Measurements from ENCODE around the gene UNK.

The UNK gene

DNA sequence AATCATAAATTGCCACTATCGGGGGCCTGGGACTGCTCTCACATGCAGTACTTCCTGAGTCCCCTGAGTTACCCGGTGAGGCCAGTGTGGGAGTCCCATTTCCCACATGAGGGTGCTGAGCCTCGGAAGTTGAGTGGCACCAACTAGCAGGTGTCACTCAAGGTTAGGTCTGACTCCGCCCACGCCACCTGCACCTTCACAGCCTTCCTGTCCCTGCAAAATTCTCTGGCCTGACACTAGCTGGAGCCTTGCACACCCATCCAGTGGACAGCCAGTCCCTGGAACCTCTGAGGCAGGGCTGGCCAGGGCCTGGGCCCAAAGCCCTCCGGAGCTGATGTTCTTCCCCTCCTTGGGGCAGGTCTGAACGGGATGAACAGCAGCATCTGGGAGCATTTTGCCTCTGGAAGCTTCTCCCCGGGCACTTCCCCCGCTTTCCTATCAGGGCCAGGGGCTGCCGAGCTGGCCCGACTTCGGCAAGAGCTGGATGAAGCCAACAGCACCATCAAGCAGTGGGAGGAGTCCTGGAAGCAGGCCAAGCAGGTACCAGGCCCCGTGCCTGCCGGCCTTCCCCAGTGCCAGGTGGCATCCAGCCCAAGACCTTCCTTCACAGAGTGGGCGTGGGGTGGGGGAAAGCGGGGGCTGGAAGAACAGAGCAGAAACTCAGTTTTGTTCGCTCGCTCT, 37.7 kb downstream of the UNK start:
- DNase-seq = peak; percentile 45

GRCh38 chr17:75822800-75823166, 38.2 kb downstream of the UNK start:
- DNase-seq = no peak

GRCh38 chr17:75823257-75824041, 38.8 kb downstream of the UNK start:
- DNase-seq = no peak

DNA sequence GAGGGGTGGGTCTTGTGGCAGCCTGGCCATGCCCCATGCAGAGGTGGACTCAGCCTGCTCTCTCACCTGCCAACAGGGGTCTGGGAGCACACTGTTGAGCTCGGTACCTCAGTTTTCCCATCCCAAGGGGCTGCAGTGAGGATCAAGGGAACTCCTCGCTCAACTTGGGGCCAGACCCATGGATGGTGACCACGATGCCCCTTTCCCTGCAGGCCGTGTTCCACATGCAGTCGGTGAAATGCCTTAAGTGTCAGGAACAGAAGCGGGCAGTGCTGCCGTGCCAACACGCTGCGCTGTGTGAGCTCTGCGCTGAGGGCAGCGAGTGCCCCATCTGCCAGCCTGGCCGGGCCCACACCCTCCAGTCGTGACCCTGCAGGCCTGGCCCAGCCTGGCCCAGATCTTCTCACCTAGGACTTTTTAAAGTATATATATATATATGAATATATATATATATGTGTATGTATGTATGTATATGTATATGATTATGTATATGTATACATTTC, 39.5 kb downstream of the UNK start:
- DNase-seq = no peak

- DNase-seq = no peak
Observed at GRCh38 chr17:75824666-75825065, 40.1 kb downstream of the UNK start.

- no peak for DNase-seq
Observed at GRCh38 chr17:75825149-75825552, 40.5 kb downstream of the UNK start.

- no peak for DNase-seq
Observed at GRCh38 chr17:75825748-75826370, 41.3 kb downstream of the UNK start.

- no peak for DNase-seq
Observed at GRCh38 chr17:75826561-75827307, 42.1 kb downstream of the UNK start.

DNA sequence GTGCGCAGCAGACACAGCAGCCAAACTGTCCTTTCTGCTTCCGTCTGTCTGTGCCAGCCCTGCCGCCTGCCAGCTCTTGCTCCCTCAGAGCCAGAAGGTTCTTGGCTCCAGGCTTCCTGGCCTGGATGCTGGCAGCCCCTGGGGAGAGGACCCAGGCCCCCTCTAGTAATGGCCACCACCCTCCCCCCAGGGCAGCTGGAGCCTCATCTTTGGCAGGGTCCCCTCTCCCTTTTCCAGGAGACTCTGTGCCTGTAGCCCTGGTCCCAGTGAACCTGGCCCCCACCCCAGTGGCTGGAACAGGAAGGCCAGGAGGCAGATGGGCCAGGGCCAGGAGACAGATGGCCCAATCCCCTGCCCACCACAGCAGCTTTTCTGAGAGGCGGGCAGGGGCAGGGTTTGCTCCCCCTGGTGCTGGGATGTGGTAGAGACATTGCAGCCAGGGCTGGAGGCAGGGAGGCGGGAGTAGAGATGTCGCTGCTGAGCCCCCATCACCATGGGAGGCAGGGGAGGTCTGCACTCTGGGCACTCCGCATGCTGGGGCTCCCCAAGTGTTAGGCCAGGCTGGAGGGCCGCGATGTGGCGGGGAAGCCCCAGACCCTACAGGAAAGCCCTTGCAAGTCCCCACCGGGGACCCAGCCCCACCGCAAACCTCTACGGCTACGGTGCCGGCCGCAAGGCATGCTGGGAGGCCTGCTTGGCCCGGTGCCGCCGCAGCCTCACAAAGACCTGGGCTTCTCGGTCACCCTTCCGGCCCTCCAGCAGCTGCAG, 42.9 kb downstream of the UNK start:
- DNase-seq = peak; percentile 81

DNA sequence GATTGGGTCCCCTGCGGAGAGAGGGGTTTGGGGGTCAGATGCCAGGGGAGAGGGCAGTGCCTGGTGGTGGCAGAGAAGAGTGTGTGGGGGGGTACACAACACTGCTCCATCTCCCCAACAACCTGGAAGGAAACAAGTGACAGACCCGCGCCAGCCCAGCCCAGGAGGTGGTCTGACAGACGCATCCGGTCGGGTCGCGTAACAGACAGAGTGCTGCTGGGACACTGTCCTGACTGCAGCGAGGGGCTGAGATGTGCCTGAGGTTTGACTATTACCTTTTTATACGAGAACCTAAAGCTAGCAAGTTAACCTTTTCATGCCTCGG, 43.4 kb downstream of the UNK start:
- no peak for DNase-seq

DNA sequence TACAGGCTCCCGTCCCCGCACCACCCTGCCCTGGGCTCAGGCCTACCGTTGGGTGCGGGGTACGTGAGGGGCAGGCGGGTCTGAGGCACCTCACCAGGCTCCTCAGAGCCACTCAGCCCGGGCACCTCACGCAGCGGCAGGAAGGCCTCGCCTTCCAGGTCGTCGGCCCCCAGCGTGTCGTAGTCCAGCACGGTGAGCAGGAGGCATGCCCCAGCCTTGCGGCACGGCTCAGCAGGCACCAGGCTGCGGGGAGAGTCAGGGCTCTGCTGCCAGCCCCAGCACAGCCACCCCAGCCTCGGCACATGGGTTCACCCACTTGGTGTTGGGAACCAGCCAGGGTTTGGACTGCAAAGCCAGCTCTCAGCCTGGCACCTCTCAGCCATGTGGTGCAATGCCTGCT, 44.1 kb downstream of the UNK start:
- no peak for DNase-seq

DNA sequence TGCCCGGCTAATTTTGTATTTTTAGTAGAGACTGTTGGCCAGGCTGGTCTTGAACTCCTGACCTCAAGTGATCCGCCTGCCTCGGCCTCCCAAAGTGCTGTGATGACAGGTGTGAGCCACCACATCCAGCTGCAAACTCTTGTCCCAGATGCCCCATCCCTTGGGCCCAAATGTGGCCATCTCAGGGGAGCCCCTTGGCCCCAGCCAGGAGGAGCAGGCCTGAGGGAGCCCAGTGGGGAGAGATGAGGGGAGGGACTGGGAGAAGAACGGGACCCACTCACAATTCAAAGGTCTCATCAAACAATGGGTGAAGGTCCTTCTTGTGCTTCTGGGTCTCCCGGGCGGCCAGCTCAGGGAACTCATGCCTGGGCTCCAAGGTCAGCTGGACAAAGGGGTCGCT, 45.1 kb downstream of the UNK start:
- DNase-seq = no peak

DNA sequence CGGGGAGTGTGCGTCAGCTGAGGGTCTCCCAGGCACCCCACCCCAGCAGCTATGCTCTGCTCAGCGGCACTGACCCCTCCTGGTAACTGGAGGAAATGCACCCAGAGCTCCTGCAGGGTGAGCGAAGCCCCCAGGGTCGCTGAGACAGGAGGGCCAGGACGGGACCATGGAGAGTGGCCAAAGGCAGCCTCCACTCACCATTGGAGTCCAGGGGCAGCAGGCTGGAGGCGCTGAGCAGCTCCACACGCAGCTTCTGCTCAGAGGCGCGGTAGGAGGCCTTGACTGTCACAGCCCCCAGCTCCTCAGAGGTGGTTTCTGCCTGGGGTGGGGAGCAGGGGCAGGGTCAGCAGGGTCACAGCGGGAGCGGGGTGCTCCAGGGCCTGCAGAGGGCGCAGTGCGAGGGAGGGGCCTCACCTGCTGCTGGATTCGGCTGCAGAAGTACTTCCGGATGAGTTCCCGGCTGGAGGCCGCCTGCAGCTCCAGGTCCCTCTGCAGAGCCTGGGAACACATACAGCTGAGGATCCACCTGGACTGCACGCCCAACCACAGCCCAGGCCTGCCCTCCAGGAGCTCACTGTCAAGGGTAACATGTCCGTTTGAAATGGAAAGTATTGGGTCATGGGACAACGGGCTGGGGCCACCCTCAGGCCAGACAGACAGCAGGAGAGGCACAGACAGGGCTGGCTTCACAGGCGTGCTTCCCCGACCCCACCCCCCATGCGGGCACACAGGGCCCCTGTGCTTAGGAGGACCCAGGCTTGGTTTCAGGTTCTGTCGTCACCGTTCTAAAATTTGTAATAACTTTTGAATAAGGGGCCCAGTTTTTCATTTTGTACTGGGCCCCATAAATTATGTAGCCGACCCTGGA, 45.8 kb downstream of the UNK start:
- DNase-seq = peak; percentile 29

GRCh38 chr17:75831032-75831571, 46.5 kb downstream of the UNK start:
- no peak for DNase-seq

DNA sequence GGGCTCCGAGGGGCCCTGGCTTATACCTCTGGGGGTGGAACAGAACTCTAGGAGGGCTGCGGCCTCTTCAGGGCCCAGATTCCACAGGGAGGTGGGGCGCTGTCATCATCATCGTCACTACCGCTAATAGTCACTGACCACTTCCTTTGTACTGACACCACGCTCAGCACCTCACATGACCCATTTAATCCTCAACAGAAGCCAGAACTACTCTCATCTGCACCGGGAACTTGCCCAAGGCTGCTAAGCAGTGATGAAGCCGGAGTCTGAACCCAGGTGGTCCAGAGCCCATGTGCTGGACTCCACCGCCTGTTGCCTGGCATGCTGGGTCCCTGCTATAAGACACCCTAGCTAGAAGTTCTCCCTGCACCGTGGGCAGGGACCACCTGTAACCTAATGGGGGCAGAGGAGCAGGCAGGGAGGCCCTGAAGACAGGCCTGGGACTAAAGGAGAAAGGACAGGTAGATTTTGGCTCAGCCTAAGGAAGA, 47.6 kb downstream of the UNK start:
- peak; percentile 74 for DNase-seq

- peak; percentile 53 for DNase-seq
Observed at GRCh38 chr17:75832652-75833400, 48.2 kb downstream of the UNK start.

DNA sequence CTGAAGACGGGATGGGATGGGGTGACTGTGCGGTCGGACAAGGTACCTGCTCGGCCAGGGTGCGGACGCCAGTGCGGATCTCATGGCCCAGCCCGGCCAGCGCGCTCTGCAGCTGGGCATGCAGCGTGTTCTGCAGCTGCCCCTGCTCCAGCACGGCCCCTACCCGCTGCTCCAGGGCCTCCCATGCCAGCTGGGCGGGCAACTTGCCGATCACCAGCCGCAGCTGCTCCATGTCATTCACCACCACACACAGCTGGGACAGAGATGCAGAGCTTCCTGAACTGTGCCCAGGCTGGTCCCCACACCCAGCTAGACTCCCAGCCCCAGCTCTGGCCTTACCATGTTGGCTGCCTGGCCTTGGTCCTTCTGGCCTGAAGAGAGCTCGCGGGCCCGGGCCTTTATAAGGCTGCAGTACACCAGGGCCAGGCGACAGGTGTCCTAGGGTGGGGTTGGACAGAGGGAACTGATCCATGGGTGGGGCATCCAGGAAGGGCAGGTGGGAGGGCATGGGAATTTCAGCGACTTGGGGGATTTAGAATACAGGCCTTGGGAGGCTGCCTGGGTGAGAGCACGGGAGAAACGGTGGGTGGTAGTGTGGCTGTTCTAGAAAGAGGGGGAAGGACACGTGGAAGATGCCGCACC, 49.8 kb downstream of the UNK start:
- DNase-seq = no peak

DNA sequence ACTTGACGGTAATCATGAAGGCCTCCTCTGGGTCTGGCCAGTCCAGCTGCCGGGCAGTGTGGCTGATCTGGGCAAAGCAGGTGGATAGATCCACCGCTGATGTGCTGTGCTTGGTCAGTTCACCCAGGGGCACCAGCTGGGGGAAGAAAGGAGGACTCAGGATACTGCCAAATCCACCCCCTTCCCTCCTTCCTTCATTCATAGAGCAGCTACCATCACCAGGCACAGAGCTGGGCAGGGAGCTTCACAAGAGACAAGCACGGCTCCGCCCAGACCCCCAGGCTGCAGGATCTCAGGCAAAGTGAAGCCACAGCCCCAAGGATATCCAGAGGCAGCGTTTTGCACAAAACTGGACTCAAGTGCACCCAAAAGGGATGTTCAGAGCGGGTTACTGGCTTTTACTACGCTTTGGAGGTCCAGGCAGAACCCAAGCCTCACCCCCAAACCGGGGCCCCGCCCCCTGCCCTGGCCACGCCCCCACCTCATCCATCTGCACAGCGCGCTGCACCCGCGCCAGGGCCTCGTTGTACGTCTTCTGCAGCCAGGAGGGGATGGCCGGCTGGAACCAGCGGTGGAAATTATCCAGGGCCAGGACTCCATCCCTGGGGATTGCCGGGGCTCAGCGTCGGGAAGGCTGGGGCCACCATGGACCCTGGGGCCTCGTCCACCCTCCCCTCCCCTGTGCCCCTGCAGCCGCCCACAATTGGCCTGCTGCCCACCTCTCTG, 50.5 kb downstream of the UNK start:
- DNase-seq = no peak

DNA sequence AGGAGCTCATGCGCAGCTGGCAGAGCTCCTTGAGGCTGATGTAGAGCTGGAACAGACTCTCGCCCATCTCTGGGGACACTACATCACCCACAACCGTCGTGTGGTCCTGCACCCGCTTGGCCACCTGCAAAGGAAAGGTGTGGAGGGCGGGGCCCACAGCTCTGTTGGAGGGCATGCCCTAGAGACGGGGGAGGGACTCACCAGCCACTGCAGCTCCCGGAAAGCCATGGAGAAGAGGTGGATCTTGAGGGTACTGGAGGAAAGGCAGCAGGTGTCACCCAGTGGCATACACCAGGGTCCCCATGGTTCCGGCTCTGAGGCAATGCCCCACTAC, 51.0 kb downstream of the UNK start:
- DNase-seq = no peak
